HG03432 (cell line): ENCODE data around the gene CCDC40.

ENCODE experiments used
- ATAC-seq: cut with Tn5 transposase; IDR thresholded peaks from one replicate; pipeline ENCODE4 v1.9.1; 2021; ENCODE audit warnings: mild to moderate bottlenecking, moderate library complexity; ENCODE audit not compliant: unreplicated experiment

Gene CCDC40

GRCh38 chr17:80017226-80018010 is 19.0 kb upstream of the CCDC40 start:
- no peak for ATAC-seq

- no peak for ATAC-seq
These were observed 17.4 kb upstream of the CCDC40 start for GRCh38 chr17:80018917-80019651.

GRCh38 chr17:80021600-80021999 is 14.8 kb upstream of the CCDC40 start:
- ATAC-seq: no peak

DNA sequence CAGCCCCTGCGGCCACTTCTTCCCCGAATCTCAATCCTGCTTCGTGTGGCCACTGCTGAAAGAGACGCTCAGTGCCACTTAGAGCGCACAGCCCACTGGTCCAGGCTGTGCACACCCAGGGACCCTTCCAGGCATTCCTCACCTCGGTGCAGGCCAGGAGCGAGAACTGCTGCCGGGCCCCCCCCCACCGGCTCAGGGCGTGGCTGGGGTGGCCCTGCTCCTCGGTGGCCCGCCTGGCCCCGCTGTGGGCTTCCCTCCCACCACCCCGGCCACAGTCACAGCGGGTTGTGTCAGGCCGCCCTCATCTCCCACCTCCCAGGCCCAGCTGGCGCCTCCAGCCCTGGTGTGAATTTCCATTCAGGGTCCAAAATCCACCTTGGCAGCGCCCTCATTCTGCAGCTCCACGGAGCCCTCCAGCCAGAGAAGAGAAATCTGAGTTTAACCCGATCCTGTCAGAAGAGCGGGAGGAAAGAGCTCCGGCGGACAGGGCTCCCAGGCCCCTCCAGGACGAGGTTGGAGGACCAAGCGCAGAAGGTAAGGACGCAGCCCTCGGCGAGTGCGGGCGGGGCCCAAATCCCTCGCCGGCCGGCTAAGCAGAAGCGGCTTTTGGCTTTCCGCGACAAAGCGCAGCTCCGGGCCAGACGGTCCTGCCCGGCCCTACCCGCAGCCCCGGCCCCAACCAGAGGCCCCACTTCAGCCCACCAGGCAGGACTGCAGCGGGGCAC is 12.8 kb upstream of the CCDC40 start:
- ATAC-seq: no peak

- ATAC-seq: no peak
These were observed 12.1 kb upstream of the CCDC40 start for GRCh38 chr17:80024206-80024972.

- ATAC-seq: no peak
These were observed 11.3 kb upstream of the CCDC40 start for GRCh38 chr17:80025140-80025539.

DNA sequence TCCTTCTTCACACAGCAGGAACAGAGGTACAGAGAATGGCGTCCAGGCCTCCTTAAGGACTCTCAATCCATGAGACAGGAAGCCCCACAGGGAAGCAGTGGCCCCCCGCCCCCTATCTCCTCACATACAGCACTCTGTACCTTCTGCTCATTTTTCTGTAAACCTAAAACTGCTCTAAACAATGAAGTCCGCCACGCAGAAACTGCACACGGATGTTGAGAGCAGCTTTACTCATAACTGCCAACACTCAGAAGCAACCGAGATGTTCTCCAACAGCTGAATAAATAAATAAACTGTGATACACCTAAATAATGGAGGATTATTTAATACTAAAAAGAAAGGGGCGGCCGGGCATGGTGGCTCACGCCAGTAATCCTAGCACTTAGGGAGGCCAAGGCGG is 10.6 kb upstream of the CCDC40 start:
- no peak for ATAC-seq

DNA sequence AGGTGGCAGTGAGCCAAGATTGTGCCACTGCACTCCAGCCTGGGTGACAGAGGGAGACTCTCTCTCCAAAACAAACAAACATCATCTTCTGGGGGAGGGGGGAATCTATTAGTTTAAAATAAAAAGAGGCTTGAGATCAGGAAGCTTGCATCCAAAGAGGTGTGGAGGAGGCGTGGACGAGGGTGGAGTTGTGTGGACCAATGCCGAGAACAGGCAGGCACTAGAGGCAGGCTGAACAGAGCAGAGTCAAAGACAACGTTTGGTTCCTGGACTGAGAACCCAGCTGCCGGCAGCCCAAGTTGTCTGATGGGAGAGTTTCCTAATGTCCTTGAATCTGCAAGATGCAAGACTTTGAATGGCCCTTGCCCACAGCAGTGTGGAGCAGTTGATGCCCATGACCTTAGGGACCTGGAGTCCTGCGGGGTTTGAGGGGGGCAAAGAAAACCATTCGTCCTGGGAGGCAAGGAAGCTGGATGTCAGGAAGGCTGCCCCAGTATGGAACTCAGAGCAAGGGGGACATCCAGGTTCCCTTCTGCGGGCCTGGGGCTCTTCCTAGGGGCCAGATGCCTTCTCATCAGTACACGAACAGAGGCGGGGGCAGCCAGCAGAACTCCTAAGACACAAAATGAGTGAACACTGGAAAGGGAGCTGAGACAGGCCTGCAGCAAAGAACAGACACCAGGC is 9.9 kb upstream of the CCDC40 start:
- ATAC-seq: no peak

GRCh38 chr17:80027043-80027435 is 9.4 kb upstream of the CCDC40 start:
- ATAC-seq: no peak

- no peak for ATAC-seq
These were observed 8.4 kb upstream of the CCDC40 start for GRCh38 chr17:80028030-80028429.

DNA sequence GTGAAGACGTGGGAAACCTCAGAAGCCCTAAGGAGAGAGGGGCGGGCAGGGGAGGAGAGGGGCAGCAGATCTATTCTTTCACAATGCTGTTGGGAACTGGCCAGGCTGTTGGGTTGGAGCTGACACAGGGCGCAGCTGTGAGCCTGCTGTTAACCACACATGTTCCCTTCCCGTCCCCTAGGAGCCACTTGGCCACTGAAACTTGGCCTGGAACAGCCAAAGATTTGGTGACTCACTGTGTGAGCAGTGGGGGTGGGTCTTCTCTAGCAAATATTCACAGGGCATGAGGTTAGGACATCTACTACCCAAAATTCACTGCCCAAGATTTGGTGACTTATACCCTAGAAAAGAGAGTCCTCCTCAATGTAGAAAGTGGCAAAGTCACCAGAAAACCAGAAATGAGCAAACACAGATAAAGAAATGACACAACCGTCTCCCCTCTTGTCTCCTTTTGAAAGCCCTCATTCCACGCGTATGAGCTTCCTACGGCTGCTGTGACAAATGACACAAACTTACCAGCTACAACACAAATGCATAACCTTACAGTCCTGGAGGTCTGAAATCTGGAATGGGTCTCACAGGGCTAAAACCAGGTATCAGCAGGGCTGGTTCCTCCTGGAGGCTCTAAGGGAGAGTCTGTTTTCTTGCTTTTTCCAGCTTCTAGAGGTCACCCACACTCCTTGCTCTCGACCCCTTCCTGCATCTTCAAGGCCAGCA is 7.0 kb upstream of the CCDC40 start:
- ATAC-seq: no peak

GRCh38 chr17:80030730-80031410 is 5.6 kb upstream of the CCDC40 start:
- no peak for ATAC-seq

GRCh38 chr17:80031691-80032430 is 4.6 kb upstream of the CCDC40 start:
- ATAC-seq: no peak

DNA sequence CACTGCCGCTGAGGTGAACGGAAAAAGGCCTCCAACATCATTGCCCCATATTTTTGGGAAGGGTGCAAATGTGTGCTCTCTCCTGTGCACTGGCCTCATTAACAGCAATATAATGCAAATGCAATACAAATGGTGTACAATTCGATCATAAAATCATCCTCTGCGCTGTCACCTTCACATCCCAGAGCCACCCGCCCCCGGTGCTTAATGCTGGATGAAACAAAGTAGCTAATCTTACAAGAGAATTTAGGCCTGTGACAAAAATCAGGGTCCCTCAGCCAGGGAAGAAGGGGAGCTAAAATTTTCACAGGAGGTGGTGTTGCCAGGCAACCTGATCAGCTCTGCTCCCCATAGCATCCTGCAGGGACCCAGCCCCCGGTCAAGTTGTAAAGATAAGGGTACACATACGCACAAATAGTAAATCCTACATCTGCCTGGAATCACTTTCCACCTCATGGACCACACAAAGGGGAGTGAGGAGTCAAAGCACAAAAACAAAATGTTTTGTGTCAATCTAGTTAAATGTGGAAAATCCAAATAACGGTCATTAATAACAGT is 3.7 kb upstream of the CCDC40 start:
- ATAC-seq: no peak

- no peak for ATAC-seq
These were observed 2.6 kb upstream of the CCDC40 start for GRCh38 chr17:80033840-80034239.

- ATAC-seq: peak; percentile 29
These were observed 1.4 kb upstream of the CCDC40 start for GRCh38 chr17:80034791-80035686.

DNA sequence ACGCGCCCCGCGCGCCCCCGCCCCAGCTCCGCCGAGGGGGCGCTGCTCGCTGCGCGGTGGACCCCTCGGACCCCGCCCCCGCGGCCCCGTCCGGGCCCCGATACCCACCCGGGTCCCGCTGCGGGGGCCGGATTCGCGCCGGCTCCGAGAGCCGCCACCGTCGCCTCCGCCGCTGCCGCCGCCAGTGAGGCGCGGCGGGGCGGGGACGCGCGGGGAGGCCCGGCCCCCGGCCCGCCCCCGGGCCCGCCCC is 830 bp upstream of the CCDC40 start, which contains the start of gene TBC1D16:
TBC1D16 (minus strand) TSS at position 186 of the 250 bp plus-strand sequence. CDS start 22,325 bp downstream, outside the sequence.
- ATAC-seq: no peak
